Measurements from ENCODE around the gene DDX3X.

Gene DDX3X

DNA sequence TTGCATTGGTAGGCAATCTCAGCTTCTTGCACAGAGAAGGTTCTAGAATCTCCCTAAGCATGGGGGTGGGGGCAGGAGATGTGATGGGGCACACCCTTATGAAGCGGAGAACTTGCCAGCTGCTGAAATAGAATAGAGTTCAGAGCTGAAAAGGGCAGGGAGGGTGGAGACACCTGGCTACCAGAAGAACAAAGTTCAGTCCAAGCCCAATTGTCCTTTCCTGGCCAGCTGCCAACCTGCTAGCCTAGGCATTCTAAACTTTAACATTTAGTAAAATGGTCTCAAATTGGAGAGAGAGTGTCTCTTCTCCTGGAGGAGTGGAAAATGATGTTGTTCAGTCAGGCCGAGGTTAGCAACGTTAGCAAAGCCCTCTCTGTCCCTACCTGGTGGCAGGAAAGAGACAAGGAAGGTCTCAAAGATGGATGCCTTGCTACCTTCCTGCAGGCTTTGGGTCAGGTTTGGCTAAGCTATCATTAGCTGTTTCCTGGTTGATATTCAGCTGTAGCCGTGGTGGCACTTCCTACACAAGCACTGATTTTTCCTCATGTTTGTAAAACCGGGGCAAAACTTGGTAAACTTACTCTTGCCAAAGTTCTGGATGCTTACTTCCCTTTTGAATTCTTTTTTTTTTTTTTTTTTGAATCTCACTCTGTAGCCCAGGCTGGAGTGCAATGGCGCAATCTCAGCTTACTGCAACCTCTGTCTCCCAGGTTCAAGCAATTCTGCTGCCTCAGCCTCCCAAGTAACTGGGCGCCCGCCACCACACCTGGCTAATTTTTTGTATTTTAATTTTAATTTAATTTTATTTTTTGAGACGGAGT is 78.5 kb downstream of the DDX3X start:
- DNase-seq = no peak

Measured in right kidney (tissue), 1 donor.